GM19397 (cell line): ENCODE measurements around the gene PPP1R26.

Source experiments
- ATAC-seq: cut with Tn5 transposase; IDR thresholded peaks from one replicate; pipeline ENCODE4 v1.9.1; 2021; ENCODE audit warnings: mild to moderate bottlenecking, moderate library complexity; ENCODE audit not compliant: unreplicated experiment

The PPP1R26 gene

DNA sequence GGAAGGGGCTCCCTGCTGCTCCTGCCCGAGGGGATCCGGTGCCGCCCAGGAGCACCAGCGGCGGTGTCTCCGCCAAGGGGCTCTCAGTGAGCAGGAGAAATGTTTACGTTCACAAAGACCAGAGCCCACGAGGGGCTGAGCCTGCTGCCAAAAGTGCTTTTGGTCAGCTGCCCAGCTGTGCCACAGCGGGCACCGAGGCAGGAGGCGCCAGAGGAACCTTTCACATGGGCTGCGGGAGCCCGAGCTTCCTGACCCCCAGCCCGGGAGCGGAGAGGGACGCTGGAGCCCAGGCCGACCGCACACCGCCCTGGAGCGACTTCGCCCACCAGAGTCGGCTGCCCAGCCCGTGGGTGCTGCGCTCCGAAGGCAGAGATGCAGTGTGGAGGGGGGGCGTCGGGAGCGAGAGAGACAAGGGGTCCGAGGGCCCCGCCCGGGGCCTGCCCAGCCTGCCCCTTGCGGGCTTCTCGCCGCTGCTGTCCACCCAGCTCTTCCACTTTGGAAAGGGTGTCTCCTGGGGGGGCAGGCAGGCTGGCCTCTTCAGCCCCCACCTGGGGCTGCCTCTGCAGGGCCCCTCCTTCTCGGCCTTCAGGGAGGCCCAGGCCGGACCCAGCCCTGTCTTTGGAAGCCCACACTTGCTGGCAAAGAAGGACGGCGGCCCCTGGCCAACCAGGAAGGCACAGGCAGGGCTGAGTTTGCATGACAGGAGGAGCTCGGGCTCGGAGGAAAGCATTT lies 7.9 kb downstream of the PPP1R26 start:
- ATAC-seq, result no peak

DNA sequence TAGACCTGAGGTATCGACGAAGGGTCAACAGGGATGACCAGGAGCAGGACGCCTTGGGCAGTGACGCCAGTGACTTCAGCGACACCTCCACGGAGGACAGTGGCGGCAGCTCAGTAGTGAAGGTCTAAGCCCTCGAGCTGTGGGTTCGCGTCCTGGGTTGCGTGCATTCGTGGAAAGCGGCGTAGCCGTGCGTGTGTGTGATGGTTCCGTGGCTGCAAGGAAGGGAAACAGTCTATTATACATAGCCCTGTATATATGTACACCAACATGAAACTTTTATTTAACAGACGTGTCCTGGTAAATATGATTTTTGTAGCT lies 8.4 kb downstream of the PPP1R26 start:
- no peak for ATAC-seq

- no peak for ATAC-seq
Observed at GRCh38 chr9:135488527-135488926, 8.9 kb downstream of the PPP1R26 start.

GRCh38 chr9:135489188-135489906 lies 9.8 kb downstream of the PPP1R26 start:
- no peak for ATAC-seq

- no peak for ATAC-seq
Observed at GRCh38 chr9:135490166-135490870, 10.7 kb downstream of the PPP1R26 start.

DNA sequence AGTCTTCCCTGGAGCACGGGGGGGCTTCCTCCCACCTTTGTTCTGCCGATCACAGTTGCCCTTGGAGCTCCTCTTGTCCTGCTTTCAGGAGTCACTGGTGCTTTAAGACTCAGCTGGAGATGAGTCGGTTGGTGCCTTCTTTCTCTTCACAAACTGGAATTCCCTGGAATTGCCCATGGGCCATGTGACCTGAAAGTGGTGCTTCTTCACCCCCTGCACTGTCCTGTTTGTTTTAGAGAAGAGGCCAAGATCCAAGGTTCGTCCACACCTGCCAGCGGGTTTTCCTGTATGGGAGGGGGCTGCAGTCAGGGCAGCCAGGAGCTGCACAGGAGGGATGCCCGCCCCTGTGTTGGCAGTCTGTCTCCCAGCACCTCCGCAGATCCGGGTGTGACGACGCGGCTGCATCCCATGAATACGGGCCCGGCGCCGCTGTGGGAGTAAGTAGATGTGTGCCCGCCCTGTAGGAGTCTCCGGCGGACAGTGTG lies 11.4 kb downstream of the PPP1R26 start:
- no peak for ATAC-seq

GRCh38 chr9:135491764-135492163 lies 12.2 kb downstream of the PPP1R26 start:
- no peak for ATAC-seq

DNA sequence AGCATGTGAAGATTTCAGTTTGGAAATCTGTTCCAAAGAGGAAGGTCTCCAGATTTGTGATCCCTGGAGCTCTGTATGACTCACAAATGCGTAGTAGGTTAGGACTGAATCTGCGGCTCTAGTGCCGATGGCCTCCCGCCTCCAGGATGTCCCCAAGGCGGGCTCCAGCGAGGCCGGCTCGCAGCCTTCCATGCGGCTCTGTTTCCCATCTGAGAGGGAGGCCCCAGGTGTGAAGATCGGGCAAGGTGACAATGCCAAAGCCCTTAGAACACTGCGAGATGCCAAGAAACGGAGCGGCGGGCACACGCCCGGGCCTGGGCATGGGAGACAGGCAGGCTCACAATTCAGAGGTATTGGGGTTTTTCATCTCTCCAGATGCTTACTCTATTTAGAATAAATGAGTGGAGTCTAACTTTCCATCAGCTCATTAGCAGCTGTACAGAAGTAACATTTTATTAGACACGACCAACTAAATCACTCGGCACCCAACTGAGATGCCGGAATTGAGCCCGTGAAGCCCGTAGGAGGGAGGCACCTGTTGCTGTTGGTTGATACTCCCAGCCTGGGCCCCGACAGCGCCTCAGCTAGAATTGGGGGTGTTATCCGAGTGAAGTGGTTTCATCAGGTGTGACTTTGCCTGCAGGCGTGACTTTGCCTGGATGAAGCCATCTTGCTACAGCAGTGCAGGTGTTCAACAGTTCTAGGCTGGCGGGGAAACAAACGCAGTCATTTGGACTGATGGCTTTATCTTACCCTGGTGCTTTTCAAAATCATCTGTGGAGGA lies 13.5 kb downstream of the PPP1R26 start:
- no peak for ATAC-seq

DNA sequence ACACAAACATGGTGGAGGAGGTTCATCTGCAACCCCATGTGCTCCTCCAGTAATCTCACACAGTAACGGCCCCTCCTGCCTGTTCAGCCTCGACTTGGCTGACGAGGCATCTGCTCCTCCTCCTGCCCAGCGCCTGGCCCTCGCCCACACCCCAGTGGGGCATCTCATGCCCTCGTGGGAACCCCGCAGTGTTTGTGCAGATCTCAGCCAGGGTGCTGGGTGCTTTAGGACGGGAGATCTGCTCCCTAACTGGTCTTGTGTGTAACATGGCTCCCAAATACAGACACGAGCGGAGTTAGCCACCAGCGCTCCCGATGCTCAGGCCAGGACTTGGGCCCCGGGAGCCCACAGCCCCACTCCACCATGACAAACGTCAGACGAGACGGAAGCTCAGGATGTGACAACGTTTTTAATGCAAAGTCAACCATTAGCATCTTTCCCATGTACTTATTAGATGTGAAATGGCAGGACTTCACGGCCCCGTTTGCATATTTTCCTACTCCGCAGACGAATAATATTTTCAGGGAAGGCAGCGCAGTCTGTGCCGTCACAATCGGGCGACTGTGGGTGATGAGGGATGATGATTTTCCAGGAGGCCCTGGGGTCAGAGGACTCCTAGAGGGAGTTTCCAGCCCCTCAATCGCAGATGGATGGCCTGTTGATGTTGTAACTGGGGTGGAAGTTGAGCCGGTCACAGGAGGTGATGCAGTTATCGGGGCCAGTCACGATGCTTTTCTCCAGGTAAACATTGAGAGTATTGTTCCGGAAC lies 15.4 kb downstream of the PPP1R26 start:
- ATAC-seq, result no peak

- ATAC-seq, result no peak
Observed at GRCh38 chr9:135498381-135499126, 19.0 kb downstream of the PPP1R26 start.

DNA sequence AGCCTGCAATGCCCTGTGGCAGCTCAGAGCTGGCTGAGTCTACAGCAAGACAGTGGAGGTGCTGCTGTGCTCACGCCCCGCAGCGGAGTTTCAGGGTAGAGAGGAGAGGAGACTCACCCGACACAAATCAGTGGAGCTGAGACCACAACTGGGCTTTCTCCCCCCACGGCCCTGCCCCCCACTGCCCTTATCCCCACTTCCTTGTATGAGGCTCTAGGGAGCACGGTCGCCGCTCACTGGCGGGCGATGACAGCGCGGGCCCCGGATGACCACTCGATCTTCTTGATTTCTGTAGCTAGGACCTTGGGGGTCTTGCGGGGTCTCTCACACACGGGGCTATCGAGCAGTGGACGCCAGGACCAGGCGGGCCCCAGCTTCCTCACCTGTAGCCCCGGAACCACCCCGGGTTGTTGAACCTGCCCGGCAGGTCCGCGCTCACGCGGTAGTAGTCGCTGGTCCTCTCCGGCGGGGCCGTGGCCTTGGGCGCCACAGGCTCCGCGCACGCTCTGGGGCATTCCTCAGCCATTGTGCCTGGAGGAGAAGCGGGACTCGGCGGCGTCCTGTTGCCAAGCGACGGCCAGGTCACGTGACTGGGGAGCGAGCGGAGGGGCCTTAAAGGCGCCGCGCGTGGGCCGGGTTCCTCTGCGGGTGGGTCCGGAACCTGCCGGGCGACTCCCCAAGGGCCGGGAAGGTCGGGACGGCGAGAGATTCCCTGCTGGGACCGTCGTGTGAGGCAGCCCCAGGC lies 19.9 kb downstream of the PPP1R26 start:
- ATAC-seq, result peak; percentile 50

DNA sequence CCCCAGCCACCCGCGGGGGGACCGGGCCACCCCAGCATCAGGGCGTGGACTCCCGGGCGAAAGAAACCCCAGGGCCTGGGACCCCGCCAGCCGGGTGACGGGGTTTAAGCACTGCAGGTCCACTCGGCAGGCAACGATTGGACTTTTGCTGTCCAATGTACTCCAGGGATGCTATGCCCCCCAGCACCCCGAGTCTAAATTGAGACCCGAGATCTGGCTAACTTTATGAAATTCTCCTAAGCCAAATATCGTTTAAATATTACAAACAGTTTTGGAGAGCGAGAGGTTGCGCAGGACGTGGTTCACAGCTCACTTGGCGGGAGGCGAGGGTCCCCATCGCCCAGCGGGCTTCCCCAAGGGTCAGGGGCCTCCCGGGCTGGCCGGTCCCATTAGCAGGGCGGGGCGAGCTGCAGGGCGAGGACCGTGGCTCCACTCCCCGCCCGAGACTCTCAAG lies 20.5 kb downstream of the PPP1R26 start:
- no peak for ATAC-seq

DNA sequence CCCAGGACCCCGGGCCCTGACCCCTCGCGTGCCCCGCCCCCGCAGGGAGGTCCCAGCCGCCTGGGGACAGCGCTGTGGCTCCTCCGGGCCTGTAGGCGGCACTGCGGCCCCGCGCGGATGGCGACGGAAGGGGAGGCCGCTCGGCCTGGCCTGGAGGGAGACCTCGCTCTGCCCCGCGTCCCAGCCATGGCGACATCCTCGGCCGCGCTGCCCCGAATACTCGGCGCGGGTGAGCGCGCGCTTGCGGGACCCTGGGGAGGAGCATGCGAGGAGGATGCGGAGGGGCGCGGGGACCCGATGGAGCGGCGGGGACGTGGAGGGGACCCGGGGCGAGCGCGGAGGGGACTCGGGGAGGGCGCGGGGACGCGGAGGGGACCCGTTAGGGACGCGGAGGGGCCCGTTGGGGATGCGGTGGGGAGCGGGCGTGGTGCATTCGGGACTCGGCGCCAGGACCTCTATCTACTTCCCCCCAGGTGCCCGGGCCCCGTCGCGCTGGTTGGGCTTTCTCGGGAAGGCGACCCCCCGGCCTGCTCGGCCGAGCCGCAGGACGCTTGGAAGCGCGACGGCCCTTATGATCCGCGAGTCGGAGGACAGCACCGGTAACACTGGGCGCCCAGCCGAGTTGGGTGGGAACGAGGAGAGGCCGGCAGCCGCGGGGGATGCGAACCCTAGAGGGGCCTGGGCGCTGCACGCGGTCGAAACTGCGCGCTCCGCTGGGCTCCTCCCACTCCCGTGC lies 21.1 kb downstream of the PPP1R26 start, which contains the start of gene MRPS2:
Gene MRPS2 (plus strand): TSS at position 158 of the 736 bp plus-strand sequence. CDS start 29 bp downstream, at position 187.
- ATAC-seq, result peak; percentile 79

DNA sequence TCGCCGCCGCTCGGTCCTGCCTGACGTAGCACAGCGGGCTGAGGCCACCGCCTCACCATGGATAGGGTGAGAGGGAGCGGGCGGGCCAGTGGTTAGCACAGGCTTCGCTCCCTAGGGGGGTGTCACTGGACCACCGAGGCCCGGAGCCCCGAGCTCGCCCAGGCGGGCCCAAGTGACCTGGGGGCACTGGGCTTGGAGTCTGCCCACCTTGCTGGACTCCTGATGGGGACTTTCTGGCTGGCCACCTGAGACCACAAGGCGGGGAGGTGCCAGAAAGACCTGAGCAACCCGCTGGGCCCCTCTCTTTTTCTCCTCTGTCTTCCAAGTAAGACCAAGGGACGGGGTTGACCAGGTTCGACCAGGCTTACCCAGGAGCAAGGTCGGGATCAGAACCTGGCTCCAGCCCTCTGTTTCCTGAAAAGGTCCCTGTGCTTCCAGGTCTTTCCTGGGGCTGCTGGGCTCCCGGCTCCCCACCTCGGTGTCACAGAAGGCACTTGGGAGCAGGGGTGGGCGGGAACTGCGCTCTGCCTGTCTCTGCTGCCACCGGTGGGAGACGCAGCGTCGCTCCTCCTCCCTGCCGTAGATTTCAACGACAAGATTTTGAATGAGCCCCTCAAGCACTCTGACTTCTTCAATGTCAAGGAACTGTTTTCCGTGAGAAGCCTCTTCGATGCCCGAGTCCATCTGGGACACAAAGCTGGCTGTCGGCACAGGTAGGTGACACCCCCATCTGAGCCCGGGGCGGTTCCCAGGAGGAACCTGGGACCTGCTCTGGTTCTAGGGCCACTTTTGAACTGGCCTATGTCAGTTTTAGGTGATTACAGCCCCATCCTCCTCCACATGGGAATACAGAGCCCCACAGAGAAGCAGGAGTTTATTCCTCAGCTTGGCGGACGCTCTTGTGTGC lies 21.9 kb downstream of the PPP1R26 start:
- no peak for ATAC-seq

DNA sequence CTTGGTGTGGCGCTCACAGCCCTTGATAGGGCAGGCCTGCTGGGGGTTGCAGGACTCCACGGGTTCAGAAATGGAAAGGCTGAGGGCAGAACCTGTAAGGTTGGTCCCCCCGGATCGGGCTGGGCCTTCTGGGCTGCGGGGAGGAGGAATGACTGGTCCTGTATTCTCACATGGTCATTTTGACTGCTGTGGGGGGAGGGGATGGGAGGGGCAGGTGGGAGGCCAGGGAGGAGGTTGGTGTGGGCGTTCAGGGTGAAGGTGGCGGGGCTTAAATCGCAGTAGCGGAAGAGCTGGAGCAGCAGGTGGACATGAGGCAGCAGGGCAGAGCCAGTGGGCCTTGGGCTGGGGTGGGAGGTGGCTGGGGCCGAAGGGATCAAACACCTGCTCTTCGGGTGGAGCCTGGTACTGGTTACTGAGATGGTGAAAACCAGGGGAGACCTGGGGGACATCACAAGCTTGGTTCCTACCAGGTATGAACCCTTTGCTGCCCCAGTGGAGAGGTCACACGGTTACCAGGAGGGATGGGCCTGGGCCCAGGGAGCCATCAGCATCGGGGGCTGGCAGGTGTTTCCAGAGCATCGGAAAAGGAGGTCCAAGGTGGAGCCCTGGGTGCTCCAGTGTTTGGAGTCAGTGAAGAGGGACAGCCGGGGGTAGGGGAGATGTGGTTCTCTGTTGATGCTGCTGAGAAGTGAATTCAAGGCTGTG lies 22.7 kb downstream of the PPP1R26 start:
- ATAC-seq, result no peak

DNA sequence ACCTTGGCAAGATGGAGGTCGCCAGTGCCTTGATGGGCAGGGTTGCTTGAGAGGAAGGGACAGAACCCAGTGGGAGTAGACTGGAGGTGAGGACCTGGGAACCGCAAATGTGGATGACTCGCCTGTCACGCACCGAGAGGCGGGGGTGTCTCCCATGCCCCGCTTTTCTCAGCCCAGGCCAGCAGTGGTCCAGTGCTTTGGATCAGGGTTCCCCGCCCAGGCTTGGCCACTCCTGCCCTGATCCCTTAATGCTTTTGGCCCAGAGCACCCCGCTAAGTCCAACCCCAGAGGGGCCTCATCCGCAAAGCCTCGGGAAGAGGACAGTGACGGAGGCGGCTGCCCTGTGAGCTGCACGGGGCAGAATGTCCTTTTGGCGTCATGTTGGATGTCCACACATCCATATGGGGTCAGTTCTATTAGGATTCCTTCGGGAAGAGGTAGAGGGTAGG lies 23.3 kb downstream of the PPP1R26 start:
- no peak for ATAC-seq
